Measurements from ENCODE around the gene PGRMC2.

GRCh38 chr4:128271551-128271950, 16.1 kb downstream of the PGRMC2 start:
- TF ChIP-seq CTCF (IDR thresholded peaks at IDR 0.05) = no peak
- no peak for TF ChIP-seq POLR2A (IDR thresholded peaks at IDR 0.05)
